Neural cell (in vitro differentiated cells): Measurements from ENCODE around the gene CYP2E1. TPM values are rescaled to one million over a fixed set of nuclear protein-coding genes. Genes with fewer than 3 reads are reported as not detected.

Experiments
- H2AFZ ChIP-seq: fragments of 200-600, 300-800 bp; sonication (generic), shearing (Covaris generic); 2 replicates; pipeline ENCODE4 v1.6.0; 2014; ENCODE audit warnings: low read depth, mild to moderate bottlenecking, antibody characterized with exemption, low read length, moderate library complexity
- H3F3A ChIP-seq: fragments of 200-600 bp; shearing (Covaris generic); 2 replicates; pipeline ENCODE4 v1.6.1; 2016; ENCODE audit warnings: mild to moderate bottlenecking, moderate library complexity, mixed read lengths, antibody characterized with exemption, low read length; ENCODE audit not compliant: insufficient read depth, poor library complexity, severe bottlenecking
- H3K27ac ChIP-seq: fragments of 200-600, 300-800 bp; sonication (generic), shearing (Covaris generic); 2 replicates; pipeline ENCODE4 v1.5.1; 2014; ENCODE audit warnings: mild to moderate bottlenecking, low read length, moderate library complexity
- H3K27me3 ChIP-seq: fragments of 300-800, 200-600 bp; sonication (generic), shearing (Covaris generic); 2 replicates; pipeline ENCODE4 v1.6.0; 2014; ENCODE audit warnings: mild to moderate bottlenecking, low read depth, low read length, moderate library complexity; ENCODE audit not compliant: insufficient read depth
- H3K36me3 ChIP-seq: fragments of 300-800, 200-600 bp; sonication (generic), shearing (Covaris generic); 2 replicates; pipeline ENCODE4 v1.5.1; 2014; ENCODE audit warnings: mild to moderate bottlenecking, antibody characterized with exemption, low read length, moderate library complexity; ENCODE audit not compliant: insufficient read depth
- H3K4me2 ChIP-seq: fragments of 300-800, 200-600 bp; sonication (generic), shearing (Covaris generic); 2 replicates; pipeline ENCODE4 v1.6.0; 2014; ENCODE audit warnings: mild to moderate bottlenecking, low read length
- H3K4me3 ChIP-seq: fragments of 300-800, 200-600 bp; sonication (generic), shearing (Covaris generic); 2 replicates; pipeline ENCODE4 v1.5.1; 2014; ENCODE audit warnings: mild to moderate bottlenecking, low read length, moderate library complexity
- H3K79me2 ChIP-seq: fragments of 200-600 bp; shearing (Covaris generic); replicated peaks from 2 replicates; pipeline ENCODE4 v1.6.0; 2014; ENCODE audit warnings: mild to moderate bottlenecking, low read length, moderate library complexity; ENCODE audit not compliant: insufficient read depth
- H3K9ac ChIP-seq: fragments of 300-800, 200-600 bp; sonication (generic), shearing (Covaris generic); 2 replicates; pipeline ENCODE4 v1.6.1; 2016; ENCODE audit warnings: mild to moderate bottlenecking, low read length, mixed read lengths
- H3K9me2 ChIP-seq: fragments of 200-600 bp; shearing (Covaris generic); 2 replicates; pipeline ENCODE4 v1.6.1; 2016; ENCODE audit warnings: mild to moderate bottlenecking, low read length, mixed read lengths; ENCODE audit not compliant: insufficient read depth
- H3K9me3 ChIP-seq: fragments of 200-600, 300-800 bp; sonication (generic), shearing (Covaris generic); 2 replicates; pipeline ENCODE4 v1.6.1; 2016; ENCODE audit warnings: mild to moderate bottlenecking, mixed run types, low read length, moderate library complexity, mixed read lengths
- H4K20me1 ChIP-seq: fragments of 200-600 bp; shearing (Covaris generic); 2 replicates; pipeline ENCODE4 v1.6.1; 2016; ENCODE audit warnings: mild to moderate bottlenecking, mixed run types; ENCODE audit not compliant: insufficient read depth
- CTCF ChIP-seq: fragments of 450-650 bp; IDR thresholded peaks from 2 replicates; pipeline ENCODE4 v1.5.1; 2014; ENCODE audit warnings: antibody characterized with exemption, mild to moderate bottlenecking, moderate library complexity; ENCODE audit not compliant: poor library complexity, severe bottlenecking
- EP300 ChIP-seq: fragments of 450-650 bp; conservative IDR thresholded peaks from 2 replicates; pipeline ENCODE4 v1.6.1; 2014; ENCODE audit warnings: antibody characterized with exemption, mild to moderate bottlenecking, moderate library complexity; ENCODE audit not compliant: poor library complexity, severe bottlenecking
- EZH2 ChIP-seq: fragments of 200-600, 300-800 bp; shearing (Covaris generic), sonication (generic); IDR thresholded peaks from 2 replicates; pipeline ENCODE4 v1.6.1; 2014; ENCODE audit warnings: antibody characterized with exemption, low read length, borderline replicate concordance, mild to moderate bottlenecking; ENCODE audit not compliant: insufficient read depth, poor library complexity, severe bottlenecking
- MXI1 ChIP-seq: fragments of 450-650 bp; conservative IDR thresholded peaks from 2 replicates; pipeline ENCODE4 v1.6.1; 2014; ENCODE audit warnings: antibody characterized with exemption, mild to moderate bottlenecking; ENCODE audit not compliant: poor library complexity, severe bottlenecking
- POLR2AphosphoS5 ChIP-seq: IDR thresholded peaks from 2 replicates; pipeline ENCODE4 v1.6.1; 2012
- RAD21 ChIP-seq: fragments of 450-650 bp; conservative IDR thresholded peaks from 2 replicates; pipeline ENCODE4 v1.6.1; 2014; ENCODE audit warnings: antibody characterized with exemption, mild to moderate bottlenecking, moderate library complexity
- REST ChIP-seq: IDR thresholded peaks from 2 replicates; pipeline ENCODE4 v1.6.1; 2012; ENCODE audit warnings: borderline replicate concordance
- SMC3 ChIP-seq: fragments of 450-650 bp; conservative IDR thresholded peaks from 2 replicates; pipeline ENCODE4 v1.6.1; 2014; ENCODE audit warnings: antibody characterized with exemption, mild to moderate bottlenecking, moderate library complexity; ENCODE audit not compliant: poor library complexity
- TAF1 ChIP-seq: IDR thresholded peaks from 2 replicates; pipeline ENCODE4 v1.6.1; 2012; ENCODE audit warnings: low read depth
- polyA plus RNA-seq: library from polyadenylated mRNA; depleted of rRNA; stranded (reverse); fragments of >200 nt; gene quantifications from 2 replicates; pipeline ENCODE4 v1.2.3, GENCODE V29; 2014

CYP2E1 gene
- polyA plus RNA-seq, 1 donor from 2014 or later = 1.7 TPM

GRCh38 chr10:133525444-133525843, 1.7 kb upstream of the CYP2E1 start:
- Histone ChIP-seq H3K27ac (no peak overlapping the region), H3K4me3 (no peak overlapping the region), H3K36me3 (no peaks in the 10 kb centered on the region), H3K79me2 (no peaks in the 10 kb centered on the region), H3K9me2 (no peaks in the 10 kb centered on the region), H3K27me3 (no peaks in the 10 kb centered on the region), H3F3A (no peaks in the 10 kb centered on the region), H2AFZ (no peak overlapping the region), H4K20me1 (no peaks in the 10 kb centered on the region), H3K4me2 (no peak overlapping the region), H3K9ac (no peak overlapping the region), H3K9me3 (peaks cover 3% of the 10 kb centered on the region)
- TF ChIP-seq EZH2 (no peak), SMC3 (no peak), EP300 (no peak), CTCF (no peak), RAD21 (no peak), TAF1 (no peak), REST (no peak), MXI1 (no peak), POLR2AphosphoS5 (no peak)

- H3K4me3 ChIP-seq = no peak overlapping the region
Observed at GRCh38 chr10:133527771-133528271, 658 bp downstream of the CYP2E1 start.

More at GRCh38 chr10:133527771-133528271, 658 bp downstream of the CYP2E1 start:
- Histone ChIP-seq H3K36me3 (no peaks in the 10 kb centered on the region), H3K9me3 (peaks cover 3% of the 10 kb centered on the region), H3K27ac (no peak overlapping the region), H4K20me1 (no peaks in the 10 kb centered on the region), H2AFZ (no peak overlapping the region), H3K9ac (no peak overlapping the region), H3K27me3 (no peaks in the 10 kb centered on the region), H3K79me2 (no peaks in the 10 kb centered on the region), H3K9me2 (no peaks in the 10 kb centered on the region), H3F3A (no peaks in the 10 kb centered on the region), H3K4me2 (no peak overlapping the region)
- TF ChIP-seq EP300 = no peak
- TF ChIP-seq MXI1 = no peak
- TF ChIP-seq RAD21 = no peak
- TF ChIP-seq EZH2 = no peak
- no peak for TF ChIP-seq REST
- TF ChIP-seq TAF1 = no peak
- TF ChIP-seq SMC3 = no peak
- TF ChIP-seq CTCF = no peak
- TF ChIP-seq POLR2AphosphoS5 = no peak
